ENCODE results near the gene NHERF1.

Gene NHERF1

GRCh38 chr17:74752822-74753401 is 4.5 kb downstream of the NHERF1 start:
- Histone ChIP-seq H3K9ac (ENCODE audit: low read length) (no peak overlapping the region), H3K4me3 (ENCODE audit: insufficient read depth, low read length, poor library complexity, severe bottlenecking) (no peak overlapping the region), H3K27me3 (ENCODE audit: low read length) (no peaks in the 10 kb centered on the region), H4K20me1 (ENCODE audit: low read depth, low read length) (no peaks in the 10 kb centered on the region; the same call in 1 of the 2 replicates), H3K9me2 (replicated peaks; ENCODE audit: insufficient read depth, low read length) (no peaks in the 10 kb centered on the region), H2AFZ (ENCODE audit: low read depth, low read length, severe bottlenecking) (no peak overlapping the region), H3K27ac (ENCODE audit: low read depth, low read length) (no peak overlapping the region), H3F3A (ENCODE audit: insufficient read depth) (no peaks in the 10 kb centered on the region), H3K36me3 (ENCODE audit: low read length) (no peaks in the 10 kb centered on the region), H3K79me2 (ENCODE audit: insufficient read depth, low read length) (peaks cover 61% of the 10 kb centered on the region), H3K9me3 (ENCODE audit: insufficient read depth, low read length) (no peaks in the 10 kb centered on the region), H3K4me2 (ENCODE audit: low read depth, low read length, poor library complexity, severe bottlenecking) (no peak overlapping the region)
- no peak for TF ChIP-seq EZH2phosphoT487 (conservative IDR thresholded peaks at IDR 0.05; ENCODE audit: low read length)

- TF ChIP-seq CTCF (IDR thresholded peaks at IDR 0.05; ENCODE audit: insufficient read depth, low read length, poor library complexity, severe bottlenecking) (no peak), EZH2phosphoT487 (conservative IDR thresholded peaks at IDR 0.05; ENCODE audit: low read length) (no peak)
- Histone ChIP-seq H3K27me3 (ENCODE audit: low read length) (no peaks in the 10 kb centered on the region), H3K4me2 (ENCODE audit: low read depth, low read length, poor library complexity, severe bottlenecking) (no peak overlapping the region), H3K9ac (ENCODE audit: low read length) (no peak overlapping the region), H3K9me2 (replicated peaks; ENCODE audit: insufficient read depth, low read length) (no peaks in the 10 kb centered on the region), H3K36me3 (ENCODE audit: low read length) (no peaks in the 10 kb centered on the region), H2AFZ (ENCODE audit: low read depth, low read length, severe bottlenecking) (no peak overlapping the region), H3K79me2 (ENCODE audit: insufficient read depth, low read length) (peaks cover 64% of the 10 kb centered on the region), H3K4me3 (ENCODE audit: insufficient read depth, low read length, poor library complexity, severe bottlenecking) (no peak overlapping the region), H4K20me1 (ENCODE audit: low read depth, low read length) (no peaks in the 10 kb centered on the region; the same call in 1 of the 2 replicates), H3K27ac (ENCODE audit: low read depth, low read length) (no peak overlapping the region), H3K9me3 (ENCODE audit: insufficient read depth, low read length) (no peaks in the 10 kb centered on the region), H3F3A (ENCODE audit: insufficient read depth) (no peaks in the 10 kb centered on the region)
Measured at GRCh38 chr17:74754832-74755231, 6.4 kb downstream of the NHERF1 start.

GRCh38 chr17:74755533-74755932 is 7.1 kb downstream of the NHERF1 start:
- H3K4me2 ChIP-seq (ENCODE audit: low read depth, low read length, poor library complexity, severe bottlenecking), result no peak overlapping the region
- no peak overlapping the region for H3K27ac ChIP-seq (ENCODE audit: low read depth, low read length)
- H3K27me3 ChIP-seq (ENCODE audit: low read length), result no peaks in the 10 kb centered on the region
- no peak overlapping the region for H2AFZ ChIP-seq (ENCODE audit: low read depth, low read length, severe bottlenecking)
- no peak overlapping the region for H3K4me3 ChIP-seq (ENCODE audit: insufficient read depth, low read length, poor library complexity, severe bottlenecking)
- H3K79me2 ChIP-seq (ENCODE audit: insufficient read depth, low read length), result peaks cover 63% of the 10 kb centered on the region
- H3K36me3 ChIP-seq (ENCODE audit: low read length), result no peaks in the 10 kb centered on the region
- no peak for TF ChIP-seq CTCF (IDR thresholded peaks at IDR 0.05; ENCODE audit: insufficient read depth, low read length, poor library complexity, severe bottlenecking)
- TF ChIP-seq EZH2phosphoT487 (conservative IDR thresholded peaks at IDR 0.05; ENCODE audit: low read length), result no peak
- H3K9ac ChIP-seq (ENCODE audit: low read length), result no peak overlapping the region
- H3F3A ChIP-seq (ENCODE audit: insufficient read depth), result no peaks in the 10 kb centered on the region
- no peaks in the 10 kb centered on the region; the same call in 1 of the 2 replicates for H4K20me1 ChIP-seq (ENCODE audit: low read depth, low read length)
- no peaks in the 10 kb centered on the region for H3K9me2 ChIP-seq (replicated peaks; ENCODE audit: insufficient read depth, low read length)
- no peaks in the 10 kb centered on the region for H3K9me3 ChIP-seq (ENCODE audit: insufficient read depth, low read length)

- Histone ChIP-seq H3K9ac (ENCODE audit: low read length) (no peak overlapping the region), H3K27ac (ENCODE audit: low read depth, low read length) (no peak overlapping the region), H3K9me3 (ENCODE audit: insufficient read depth, low read length) (no peaks in the 10 kb centered on the region), H3K27me3 (ENCODE audit: low read length) (no peaks in the 10 kb centered on the region), H3K36me3 (ENCODE audit: low read length) (no peaks in the 10 kb centered on the region), H2AFZ (ENCODE audit: low read depth, low read length, severe bottlenecking) (no peak overlapping the region), H4K20me1 (ENCODE audit: low read depth, low read length) (no peaks in the 10 kb centered on the region; the same call in 1 of the 2 replicates), H3K79me2 (ENCODE audit: insufficient read depth, low read length) (peaks cover 55% of the 10 kb centered on the region), H3K4me3 (ENCODE audit: insufficient read depth, low read length, poor library complexity, severe bottlenecking) (no peak overlapping the region), H3K9me2 (replicated peaks; ENCODE audit: insufficient read depth, low read length) (no peaks in the 10 kb centered on the region), H3K4me2 (ENCODE audit: low read depth, low read length, poor library complexity, severe bottlenecking) (no peak overlapping the region), H3F3A (ENCODE audit: insufficient read depth) (no peaks in the 10 kb centered on the region)
- TF ChIP-seq EZH2phosphoT487 (conservative IDR thresholded peaks at IDR 0.05; ENCODE audit: low read length) (no peak), CTCF (IDR thresholded peaks at IDR 0.05; ENCODE audit: insufficient read depth, low read length, poor library complexity, severe bottlenecking) (no peak)
Measured at GRCh38 chr17:74756891-74757290, 8.5 kb downstream of the NHERF1 start.
